HG03521 (cell line): ENCODE measurements around the gene MPP1.
"Not testable (repeated sequence)": the region's sequence is repeated elsewhere in the genome, so short reads cannot be mapped to it uniquely, and the experiment has no call there.

Source experiments
- ATAC-seq: cut with Tn5 transposase; IDR thresholded peaks from one replicate; pipeline ENCODE4 v1.9.1; 2021; ENCODE audit warnings: mild to moderate bottlenecking, moderate library complexity; ENCODE audit not compliant: unreplicated experiment

MPP1 gene

DNA sequence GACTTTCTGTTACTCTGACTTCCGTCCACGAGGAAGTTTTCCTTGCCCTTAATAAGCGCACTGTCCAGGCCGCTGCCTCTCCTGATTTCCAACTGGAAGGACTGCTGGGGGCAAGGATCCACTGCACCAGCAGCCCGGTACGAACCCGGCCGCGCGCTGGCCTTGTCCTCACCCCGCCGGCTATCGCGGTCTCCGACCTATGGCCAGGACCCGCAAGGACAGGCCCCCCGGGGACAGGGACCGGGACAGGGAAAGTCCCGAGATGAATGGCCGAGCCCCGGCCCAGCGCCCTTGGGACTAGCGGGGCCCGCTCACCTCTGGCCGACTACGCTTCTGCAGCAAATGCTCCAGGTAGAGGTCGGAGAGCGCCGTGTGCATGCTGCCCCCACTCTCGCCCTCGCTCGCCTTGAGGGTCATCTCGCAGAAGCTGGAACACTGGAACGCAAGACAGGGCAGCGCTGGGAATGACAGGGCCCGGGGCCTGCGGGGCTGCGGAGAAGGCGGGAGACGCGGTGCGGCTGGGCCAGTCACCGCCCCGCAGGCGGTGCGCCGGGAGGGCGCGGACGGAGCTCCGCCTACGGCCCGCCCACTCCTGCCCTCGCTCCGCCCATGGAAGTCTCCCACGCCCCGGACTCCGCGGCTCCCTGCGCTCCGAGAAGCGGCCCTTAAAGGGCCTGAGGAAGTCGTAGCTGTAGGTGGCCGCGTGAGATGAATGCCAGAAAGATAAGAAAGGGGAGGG lies at the start of gene MPP1:
MPP1 (minus strand) TSS at position 529 of the 739 bp plus-strand sequence; CDS start at position 417, 112 bp downstream.
- peak; percentile 92 for ATAC-seq

DNA sequence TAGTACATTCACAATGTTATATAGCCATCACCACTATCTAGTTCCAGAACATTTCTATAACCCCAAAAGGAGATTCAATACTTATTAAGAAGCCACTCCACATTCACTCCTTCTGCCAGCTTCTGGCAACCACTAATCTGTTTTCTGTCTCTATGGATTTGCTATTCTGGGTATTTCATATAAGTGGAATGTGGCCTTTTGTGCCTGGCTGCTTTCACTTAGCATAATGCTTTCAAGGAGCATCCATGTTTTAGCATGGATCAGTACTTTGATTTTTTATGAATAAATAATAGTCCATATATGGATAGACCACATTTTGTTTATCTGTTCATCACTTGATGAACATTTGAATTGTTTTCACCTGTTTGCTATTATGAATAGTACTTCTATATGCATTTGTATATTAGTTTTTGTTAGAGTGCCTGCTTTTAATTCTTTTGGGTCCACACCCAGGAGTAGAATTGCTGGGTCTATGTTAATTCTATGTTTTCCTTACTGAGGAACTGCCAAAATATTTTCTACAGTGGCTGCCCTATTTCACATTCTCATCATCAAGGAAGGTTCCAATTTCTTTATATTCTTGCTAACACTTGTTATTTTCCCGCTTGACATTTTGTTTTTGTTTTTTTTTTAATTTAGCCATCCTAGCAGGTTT lies 45.8 kb upstream of the MPP1 start:
- ATAC-seq: no peak

DNA sequence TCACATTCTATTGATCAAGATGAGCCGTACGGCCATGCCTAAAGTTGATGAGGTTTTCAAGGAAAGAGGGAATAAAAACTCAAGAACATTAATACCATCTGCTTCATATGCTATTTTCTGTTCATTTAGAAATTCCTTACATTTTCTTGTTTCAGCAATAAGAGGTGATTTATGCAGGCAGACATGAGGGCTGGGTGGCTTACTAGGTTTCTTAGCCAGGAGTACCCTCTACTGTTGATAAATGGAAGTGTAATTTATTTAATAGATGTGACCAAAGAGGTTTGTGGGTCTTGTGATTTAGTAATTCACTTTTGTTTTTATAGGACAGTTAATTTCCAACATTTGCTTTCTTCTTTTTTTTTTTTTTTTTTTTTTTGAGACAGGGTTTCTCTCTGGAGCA lies 35.6 kb upstream of the MPP1 start:
- no peak for ATAC-seq

DNA sequence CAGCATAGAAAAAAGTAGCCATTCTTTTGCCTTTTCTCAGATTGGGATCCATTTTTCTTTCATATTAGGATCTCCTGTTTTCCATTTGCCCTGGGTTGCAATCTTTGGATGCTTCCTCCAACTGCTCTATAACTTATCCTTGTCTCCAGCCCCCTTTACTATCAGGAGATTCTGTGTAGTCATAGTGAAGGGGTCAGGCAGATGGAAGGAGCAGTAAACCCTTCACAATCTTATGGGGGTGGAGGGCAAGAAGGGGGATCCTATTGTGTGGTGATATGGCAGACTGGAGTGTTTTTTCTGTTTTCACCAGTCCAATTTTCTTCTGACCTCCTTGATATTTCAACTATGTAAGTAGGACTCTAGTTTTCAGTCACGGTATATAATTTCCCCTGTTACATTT lies 30.9 kb upstream of the MPP1 start:
- no peak for ATAC-seq

DNA sequence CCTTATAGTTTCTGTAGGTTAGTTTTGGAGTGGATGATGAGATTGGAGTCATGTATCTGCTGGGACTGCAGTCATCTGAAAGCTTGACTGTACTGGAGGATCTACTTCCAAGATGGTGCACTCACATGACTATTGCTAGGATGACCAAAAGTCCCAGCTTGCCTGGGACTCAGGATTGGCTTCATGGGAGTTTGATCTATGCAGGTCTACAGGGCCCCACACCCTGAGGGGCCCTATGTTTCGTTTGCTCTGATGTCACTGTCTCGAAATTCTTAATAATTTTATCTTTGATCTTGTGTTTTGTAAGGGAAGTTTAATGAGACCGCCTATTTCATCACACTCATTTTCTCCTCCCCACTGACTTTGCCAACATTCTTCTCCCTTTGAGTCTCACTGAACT lies 29.3 kb upstream of the MPP1 start, which contains the start of gene SMIM9:
SMIM9 (minus strand) TSS at position 101 of the 400 bp plus-strand sequence. CDS start 3,806 bp downstream, outside the sequence.
- no peak for ATAC-seq

DNA sequence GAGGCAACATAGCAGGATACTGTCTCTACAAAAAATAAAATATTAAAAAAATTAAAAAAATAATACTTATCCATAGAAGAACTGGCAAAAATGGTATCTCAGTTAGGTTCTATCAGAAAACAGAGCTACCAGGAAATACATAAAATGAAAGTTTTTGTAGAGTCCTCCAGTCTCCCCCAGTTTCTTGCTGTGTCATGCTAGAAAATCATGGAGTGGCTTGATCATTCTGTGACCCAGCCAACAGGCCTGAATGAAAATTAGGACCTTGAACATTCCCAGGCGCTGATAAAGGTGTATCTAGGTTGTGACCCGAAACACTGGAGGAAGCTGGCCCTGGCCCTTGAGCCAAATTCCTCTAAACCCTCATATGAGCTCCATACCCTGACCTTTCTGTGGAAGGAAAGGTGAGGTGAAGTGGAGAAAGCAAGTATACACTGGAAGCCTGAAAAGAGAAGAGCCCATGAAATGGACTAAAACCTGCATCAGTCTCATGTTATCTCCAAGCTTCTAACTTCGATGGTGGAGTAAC lies 28.5 kb upstream of the MPP1 start:
- no peak for ATAC-seq

DNA sequence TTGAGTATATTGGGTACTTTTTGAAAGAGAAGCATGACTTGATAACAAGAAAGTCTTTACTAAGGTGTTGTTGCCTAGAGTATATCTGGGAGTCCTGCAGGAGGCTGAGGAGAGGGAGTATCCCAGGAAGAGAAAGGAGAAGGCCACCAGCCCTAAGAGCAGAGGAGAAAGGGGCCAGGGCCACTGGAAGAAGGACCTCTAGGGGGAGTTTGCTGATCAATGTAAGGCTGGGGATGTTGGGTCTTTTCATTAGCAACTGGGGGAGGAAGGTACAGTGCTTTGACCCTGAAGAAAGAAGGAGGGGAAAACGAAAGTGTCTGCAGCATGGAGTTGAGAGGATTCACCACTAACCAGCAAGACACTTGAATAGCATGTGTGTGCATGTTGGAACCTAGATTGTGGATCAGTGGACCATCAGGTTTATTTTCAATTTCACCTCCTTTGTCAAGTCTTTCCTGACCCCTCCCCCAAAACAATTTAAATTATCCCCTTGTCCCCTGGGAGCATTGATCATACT lies 24.7 kb upstream of the MPP1 start:
- ATAC-seq: no peak

DNA sequence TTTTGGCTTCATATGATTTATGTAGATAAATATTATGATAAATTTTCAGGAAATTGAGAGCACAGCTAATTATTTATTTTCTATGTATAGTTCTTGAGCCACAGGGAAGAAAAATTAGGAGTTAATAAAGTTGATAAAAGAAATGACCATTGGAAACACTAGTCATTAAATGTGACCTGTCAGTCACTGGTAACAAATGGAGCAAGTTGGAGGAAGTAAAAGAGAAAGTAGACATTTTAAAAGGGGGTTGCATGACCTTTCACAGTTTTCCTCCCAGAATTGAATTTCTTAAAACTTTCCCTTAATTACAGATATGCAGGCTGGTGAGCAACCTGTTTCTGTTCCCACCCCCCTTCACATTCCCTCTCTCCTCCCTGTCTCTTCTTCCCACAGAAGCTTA lies 23.8 kb upstream of the MPP1 start:
- no peak for ATAC-seq

DNA sequence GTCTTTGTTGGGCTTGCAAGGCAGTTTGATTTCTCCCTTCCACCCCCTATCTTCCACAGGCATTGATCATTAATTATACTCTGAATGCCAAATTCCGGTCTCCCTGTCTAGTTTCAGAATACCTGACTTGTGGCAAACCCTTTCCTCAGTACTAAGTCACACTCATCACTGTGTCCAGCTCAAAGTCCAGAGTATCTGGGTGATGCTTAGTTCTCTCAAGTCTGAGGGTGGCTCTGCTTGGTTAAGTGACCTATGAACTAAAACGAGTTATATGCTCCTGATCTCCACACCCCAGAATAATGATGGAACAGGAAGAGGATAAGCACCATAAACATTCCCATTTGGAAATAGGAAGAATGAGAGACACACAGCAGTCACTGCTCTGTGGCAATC lies 22.7 kb upstream of the MPP1 start:
- ATAC-seq: no peak

DNA sequence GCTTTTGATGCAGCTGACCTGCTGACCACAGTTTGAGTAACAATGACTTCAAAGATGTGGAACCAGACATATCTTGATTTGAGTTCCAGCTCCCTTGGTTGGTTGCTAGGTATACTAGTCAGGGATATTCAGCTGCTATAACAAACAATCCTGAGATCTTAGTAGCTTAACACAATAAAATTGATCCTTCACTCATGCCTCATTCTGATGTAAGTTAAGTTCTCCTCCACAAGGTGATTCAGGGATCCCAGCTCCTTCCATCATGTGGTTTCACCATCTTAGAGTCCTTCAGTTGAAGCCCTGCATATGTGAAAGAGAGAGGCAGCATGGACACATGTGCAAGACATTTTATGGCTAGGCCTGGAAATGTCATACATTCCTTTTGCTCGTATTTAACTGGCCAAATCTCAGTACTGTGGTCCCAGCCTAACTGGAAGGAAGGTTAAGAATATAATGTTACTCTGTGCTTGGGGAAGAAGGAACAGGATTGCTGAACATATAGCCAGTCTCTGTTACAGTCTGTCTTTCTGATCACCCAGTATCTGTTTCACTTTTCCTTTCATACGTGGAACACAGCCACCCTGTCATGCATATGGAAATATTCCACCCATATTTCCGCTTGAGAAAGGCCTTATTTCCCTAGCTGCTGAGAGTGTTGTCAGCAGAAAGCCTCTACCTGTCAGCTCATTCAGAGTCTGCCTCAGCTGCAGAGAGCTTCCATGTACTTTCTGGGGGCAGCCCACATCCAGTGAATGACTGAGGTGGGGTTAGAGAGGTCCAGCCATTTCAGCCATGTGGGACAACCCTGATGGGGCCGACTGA lies 22.1 kb upstream of the MPP1 start:
- ATAC-seq: peak; percentile 84

DNA sequence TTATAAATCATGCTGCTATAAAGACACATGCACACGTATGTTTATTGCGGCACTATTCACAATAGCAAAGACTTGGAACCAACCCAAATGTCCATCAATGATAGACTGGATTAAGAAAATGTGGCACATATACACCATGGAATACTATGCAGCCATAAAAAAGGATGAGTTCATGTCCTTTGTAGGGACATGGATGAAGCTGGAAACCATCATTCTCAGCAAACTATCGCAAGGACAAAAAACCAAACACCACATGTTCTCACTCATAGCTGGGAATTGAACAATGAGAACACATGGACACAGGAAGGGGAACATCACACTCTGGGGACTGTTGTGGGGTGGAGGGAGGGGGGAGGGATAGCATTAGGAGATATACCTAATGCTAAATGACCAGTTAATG lies 20.3 kb upstream of the MPP1 start:
- not testable (repeated sequence) for ATAC-seq

DNA sequence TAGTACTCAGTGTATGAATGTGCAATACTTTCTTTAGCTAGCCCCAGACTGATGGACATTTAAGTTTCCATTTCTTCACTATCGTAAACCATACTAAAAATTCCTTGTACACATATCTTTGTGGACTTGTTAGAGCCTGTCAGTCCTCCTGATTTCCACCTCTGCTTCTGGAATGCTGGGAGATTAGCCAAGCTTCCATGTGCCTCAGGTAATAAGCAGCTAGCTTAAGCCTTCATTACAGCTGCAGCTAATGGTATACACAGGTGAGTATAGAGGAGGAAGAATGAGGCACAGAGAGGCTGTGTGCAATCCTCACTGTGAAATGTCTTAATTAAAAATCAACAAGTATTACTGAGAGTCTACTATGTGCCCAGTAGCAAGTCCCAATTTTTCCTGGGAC lies 19.4 kb upstream of the MPP1 start:
- no peak for ATAC-seq

DNA sequence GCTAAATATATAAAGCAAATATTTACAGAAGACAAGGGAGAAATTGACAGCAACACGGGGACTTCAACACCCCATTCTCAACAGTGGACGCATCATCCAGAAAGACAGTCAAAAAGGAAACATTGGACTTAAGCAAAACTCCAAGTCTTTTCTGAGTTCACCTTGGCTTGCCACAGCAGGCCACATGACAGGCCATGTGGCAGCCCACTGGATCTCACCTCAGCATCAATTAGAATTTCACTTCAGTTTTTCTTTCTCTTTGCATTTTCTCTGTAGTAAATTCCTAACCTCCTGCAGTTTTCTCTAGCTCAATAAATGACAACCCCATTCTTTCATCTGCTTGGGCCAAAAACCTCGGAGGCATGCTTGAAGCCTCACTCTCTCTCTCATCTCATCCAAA lies 16.7 kb upstream of the MPP1 start:
- ATAC-seq: no peak

DNA sequence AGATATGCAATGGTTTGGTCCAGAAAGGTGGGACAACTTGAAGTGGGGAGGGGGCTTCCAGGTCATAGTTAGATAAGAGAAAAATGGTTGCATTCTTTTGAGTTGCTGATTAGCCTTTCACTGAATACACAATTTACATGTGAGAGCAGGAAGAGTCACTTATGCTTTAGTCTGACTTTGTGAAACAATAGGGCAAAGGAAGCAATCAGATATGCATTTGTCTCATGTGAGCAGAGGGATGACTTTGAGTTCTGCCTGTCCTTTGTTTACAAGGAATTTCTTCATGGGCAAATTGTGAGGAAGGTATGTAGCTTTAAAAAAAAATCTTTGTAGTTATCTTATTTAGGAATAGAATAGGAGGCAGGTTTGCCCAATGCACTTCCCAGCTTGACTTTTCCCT lies 16.2 kb upstream of the MPP1 start:
- ATAC-seq: no peak

DNA sequence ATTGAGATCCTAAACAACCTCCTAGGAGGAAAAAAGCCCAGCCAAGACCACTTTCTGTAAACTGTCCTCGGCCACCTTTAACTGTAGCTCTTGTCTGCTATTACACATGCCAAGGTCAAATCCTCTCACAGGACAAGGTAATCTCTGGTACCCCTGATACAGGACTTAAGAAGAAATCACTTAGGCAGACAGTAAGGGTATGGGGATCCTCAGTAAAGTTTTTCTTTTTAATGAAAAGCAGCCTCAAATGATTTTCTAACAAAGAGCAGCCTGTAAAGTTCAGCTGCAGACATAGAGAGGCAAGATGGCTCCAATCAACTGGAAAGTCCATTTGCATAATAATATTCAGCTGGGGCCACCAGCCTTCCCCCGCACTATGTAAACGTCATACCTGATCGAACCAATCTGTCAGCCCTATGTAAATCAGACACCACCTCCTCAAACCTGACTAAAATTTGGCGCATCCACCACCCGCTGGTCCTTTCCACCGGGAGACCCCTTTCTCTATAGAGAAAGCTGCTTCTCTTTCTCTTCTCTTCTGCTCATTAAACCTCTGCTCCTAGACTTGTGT lies 14.6 kb upstream of the MPP1 start:
- no peak for ATAC-seq

DNA sequence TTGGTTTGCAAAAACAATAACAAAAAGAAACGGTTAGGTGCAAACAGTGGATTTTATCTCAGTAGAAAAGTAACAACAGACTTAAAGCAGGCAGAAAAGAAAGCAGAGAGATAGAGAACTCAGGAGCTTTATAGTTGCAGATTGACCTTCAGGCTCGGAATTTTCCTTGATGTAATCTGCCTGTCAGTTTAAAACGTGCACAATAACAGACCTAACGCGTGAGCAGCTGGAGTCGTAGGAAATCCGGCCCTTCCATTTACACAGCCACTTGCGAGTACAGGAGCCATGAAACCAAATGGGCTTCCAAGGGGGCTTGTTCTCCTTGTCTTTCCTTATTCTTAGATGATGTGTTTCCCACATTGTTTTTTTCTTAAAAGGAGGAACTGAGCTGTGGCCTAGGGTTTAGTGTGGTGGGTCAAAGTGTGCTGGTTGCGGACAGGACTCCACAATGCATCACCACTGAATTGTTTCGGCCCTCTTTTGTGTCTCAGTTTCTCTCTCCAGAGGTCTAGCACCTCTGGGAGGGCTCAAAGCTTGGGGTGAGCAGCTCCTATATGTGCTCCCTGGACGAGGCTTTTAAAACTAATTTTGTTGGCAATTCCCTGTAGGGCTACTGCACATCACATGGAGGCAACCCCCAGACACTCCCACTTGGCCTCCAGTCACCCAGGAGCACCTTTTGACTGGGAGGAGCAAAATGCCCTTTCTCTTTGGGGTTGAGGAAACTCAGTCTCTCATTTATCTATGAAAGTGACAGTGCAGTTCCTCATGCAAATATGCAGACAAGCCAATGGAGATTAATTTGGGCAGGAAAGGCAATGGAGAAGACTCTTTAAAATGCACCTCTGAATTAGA lies 13.9 kb upstream of the MPP1 start:
- no peak for ATAC-seq

DNA sequence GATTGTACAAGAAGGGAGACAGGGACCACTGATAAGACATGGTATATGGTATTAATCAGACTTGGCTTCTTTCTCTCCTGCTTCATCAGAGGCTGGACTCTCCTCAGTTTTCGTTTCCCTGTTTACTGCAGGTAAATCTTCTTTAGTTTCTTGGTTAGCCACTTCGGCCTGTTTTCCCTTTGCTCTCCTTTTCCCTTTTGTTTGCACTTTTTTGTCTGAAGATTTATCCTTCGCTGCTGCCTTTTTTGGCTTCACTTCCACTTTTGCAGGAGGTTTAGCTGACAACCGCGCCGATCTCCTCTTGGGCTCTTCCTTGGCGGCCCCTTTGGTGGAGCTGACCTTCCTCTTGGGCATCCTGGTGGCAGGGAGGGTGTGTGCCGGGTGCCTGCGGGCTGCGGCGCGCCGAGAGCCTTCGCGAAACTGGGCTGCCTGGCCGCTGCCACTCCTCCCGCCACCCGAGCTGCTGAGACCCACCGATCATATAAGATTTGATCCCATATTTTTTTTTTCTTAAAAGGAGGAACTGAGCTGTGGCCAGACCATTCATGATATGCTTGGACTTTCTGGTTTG lies 11.8 kb upstream of the MPP1 start:
- ATAC-seq: not testable (repeated sequence)

DNA sequence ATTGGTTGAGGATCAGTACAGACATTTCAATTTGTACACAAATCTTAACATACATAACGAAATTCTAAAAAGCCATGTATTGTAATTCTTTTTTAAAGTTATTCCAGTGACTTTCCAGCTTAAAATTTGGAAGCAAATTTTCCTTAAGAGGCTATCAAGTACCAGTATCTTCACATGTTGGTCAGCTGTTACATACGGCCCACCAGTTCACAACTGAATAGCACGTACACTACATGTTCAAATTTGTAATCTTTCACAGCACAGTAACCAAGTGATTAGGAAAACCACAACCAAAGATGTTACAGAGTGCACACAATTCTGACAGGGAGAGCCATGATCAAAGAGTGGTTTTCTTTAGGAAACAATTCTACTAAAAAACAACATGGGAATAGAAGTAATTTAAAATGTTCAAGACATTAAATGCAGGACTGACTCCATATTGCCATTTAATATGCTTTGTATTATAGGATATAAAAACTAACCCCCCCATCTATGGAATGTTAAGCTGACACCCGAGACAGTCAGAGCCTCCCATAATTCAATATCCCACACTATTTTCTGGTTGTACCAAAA lies 11.1 kb upstream of the MPP1 start:
- ATAC-seq: not testable (repeated sequence)

DNA sequence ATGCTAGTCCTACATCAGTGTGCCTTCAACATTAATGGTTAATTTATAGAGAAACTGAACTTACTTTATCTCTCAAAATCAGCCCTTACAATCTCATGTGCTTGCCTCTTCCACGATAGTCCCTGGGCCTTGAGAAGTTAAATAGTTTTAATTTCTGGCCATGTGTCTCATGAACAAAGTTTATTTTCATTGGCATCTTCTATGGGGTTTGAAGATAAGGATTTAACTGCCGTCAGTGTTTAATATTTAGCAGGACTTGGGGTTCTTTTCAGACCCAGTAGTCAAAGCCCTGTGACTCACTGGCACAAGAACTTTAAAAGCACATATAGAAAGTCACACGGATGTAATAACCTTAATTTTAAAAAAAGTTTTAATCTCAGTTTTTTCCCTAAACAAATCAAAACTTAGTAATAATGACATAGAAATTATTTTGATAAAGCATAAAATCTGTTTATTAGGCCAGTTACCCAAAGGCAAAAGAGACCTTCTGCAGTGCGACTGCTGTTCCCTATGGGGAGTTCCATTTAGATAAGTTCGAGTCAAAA lies 10.1 kb upstream of the MPP1 start:
- no peak for ATAC-seq
